ENCODE data around the gene C1orf35.

- TF ChIP-seq CTCF (conservative IDR thresholded peaks at IDR 0.05; ENCODE audit: low read depth, low read length): no peak
- TF ChIP-seq RFX5 (IDR thresholded peaks at IDR 0.05; ENCODE audit: low read depth, low read length): no peak
- no peak for TF ChIP-seq MAFK (IDR thresholded peaks at IDR 0.05; ENCODE audit: low read depth, low read length)
- TF ChIP-seq MXI1 (IDR thresholded peaks at IDR 0.05; ENCODE audit: borderline replicate concordance, low read depth, low read length): no peak
These were observed 1.6 kb upstream of the C1orf35 start for GRCh38 chr1:228104526-228105269.

Measured in IMR-90 (cell line).